Glomerular visceral epithelial cell (primary cell): Measurements from ENCODE around the gene CACNA2D4.
"Not testable (repeated sequence)": the region's sequence is repeated elsewhere in the genome, so short reads cannot be mapped to it uniquely, and the experiment has no call there.

Experiments used
- DNase-seq: peaks from one replicate; pipeline ENCODE4 v3.0.0-alpha.2; 2016; ENCODE audit errors: extremely low spot score

CACNA2D4 gene

DNA sequence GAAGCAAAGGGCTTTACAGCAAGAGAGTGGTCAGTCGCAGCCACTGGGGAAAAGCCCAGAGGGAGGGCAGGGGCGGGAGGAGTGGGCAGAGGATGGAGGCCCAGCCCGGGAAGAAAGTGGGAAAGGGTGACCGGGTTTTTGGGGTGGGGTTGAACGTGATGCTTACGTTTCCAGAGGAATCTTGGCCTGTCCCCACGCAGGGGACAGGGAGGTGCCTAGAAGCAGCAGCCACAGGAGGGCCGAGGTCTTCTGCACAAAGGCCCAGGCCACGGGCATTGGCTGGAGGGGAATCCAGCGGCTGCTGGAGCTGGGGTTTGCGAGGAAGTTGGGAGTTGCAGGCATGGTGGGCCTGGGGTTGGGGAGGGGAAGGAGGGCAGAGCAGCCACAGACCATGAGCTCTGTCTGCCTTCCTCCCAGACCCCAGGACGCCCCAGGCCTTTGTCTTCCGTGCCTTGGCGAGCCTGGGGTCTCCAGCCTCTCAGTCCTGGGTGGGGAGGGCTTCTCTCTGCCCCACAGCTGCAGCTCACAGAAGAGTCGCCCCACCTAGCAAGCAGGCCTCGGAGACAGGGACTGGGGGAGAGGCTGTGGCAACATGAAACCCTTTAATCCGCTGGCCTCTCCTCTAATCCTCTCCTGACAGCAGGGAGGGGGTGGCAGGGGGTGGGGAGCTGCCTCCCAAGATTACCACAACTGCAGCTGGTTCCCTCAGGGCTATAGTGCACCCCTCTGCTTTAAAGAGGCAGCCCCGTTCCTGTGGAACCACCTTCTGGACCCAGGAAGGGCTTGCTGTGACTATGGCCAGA lies at the start of gene CACNA2D4:
TSS of gene CACNA2D4 (minus strand) at position 572 of the 803 bp plus-strand sequence. CDS start at position 393, 179 bp downstream.
- DNase-seq = no peak

DNA sequence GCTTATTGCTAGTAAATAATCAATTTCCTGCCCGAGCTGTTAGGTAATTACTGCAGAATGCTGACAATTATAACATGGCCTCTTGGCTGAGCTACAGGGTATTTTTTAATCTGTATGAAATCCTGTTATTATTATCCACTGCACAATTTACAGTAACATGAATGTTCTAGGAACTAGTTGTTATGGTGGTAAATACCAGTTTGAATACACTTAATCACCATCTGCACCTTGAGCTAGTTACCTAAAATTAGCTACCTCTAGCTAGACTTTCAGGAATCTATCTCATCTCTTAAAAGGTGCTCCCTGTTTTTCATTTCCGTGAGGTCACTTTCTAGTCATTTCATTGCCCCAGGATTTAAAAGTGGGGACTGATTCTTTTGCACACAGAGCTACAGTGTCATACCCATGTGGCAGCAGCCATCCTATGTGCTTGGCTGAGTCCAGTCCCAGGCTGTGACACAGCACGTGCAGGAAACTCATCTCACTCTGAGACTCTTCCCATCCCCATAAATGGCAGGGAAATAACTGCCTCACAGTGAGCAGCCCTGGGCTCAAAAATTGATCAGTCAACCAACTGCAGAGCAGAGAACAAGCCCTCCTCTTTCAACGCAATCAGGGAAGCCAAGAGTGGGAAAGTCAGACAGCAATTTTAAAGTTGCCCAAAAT lies 48.2 kb upstream of the CACNA2D4 start:
- DNase-seq = no peak

DNA sequence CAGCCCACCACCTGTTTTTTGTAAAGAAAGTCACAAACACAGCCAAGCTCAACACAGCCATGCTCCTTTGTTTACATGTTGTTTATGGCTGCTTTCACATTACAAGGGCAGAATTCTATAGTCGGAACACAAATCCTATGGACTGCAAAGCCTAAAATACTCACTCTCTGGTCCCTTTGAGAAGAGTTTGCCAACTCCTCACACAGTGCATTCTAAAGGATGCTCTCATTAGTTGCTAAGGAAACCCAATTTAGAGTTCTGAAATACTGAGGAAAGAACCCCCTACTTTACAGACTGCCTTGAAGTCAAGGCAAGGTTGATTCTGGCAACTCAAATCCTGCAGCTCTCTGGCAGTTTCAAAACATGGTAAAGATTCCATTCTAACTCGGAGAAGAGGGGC lies 47.5 kb upstream of the CACNA2D4 start:
- DNase-seq = no peak

GRCh38 chr12:1962051-1963020 lies 43.9 kb upstream of the CACNA2D4 start:
- no peak for DNase-seq

GRCh38 chr12:1956716-1957115 lies 38.3 kb upstream of the CACNA2D4 start:
- no peak for DNase-seq

DNA sequence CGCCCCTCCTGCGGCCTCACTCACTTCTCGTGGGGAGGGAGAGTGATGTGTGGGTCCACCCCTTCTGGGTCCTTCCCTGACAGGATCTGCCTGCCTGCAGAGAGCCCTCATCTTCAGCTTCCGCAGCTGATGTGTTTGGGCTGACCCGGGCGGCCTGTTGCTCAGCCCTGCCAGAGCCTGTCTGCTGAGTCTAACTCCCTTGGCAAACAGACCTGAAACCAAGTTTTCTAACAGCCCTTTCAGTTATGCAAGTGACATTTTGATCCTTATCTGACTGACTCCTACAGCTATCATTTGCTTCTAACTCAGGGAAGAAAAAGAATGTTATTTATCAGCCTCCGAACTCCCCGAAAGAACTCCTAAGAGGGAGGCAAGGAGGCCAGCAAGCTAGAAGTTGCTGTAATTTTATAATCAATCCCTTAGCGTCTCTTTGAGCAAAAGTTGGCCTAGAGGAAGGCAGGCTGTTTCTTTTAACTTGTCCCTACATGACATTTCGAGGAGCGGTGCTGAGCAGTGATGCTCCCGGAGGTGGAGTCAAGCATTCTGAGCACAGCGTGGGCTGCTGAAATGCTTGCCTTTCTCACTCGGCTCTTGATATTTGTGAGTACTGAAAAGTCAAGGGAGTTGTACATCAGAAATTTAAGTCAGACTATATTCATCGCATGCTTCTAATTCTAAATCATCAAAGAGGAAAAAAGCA lies 31.5 kb upstream of the CACNA2D4 start:
- no peak for DNase-seq

DNA sequence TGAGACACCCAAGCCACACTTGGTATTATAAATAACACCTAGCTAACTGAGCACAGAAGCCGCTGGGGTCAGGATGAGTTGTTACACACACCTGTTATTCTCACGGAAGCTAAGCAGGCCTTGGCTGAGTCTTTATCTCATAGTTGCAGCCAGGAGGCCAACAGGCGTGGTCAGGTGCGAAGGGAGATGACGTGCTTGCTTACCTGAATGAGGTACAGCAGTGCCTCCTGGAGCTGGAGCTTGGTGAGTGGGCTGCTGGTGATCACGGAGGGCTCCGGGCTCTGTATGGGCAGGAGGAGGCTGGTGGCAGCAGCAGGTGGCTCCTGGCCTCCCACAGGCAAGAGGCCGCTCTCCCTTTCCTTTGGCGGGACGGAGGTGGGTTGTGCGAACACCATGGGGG lies 30.4 kb upstream of the CACNA2D4 start:
- DNase-seq = no peak

DNA sequence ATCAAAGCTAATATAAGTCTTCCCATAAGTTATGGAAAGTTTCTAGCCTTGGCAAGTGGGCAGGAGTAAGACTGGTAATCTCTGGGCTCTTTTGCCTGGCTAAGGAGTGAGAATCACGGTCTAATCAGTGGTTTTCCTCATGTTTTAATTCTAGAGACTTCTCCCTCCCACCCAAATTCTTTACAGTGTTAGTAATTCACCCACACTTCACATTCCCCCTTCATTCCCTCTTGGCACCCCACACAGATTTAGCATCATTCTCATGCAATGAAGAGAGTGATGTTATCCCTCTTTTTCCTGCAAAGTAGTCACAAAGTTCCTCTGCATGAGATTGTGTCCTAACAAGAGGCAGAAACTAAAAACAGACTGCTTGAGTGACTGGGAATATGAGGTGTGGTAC lies 28.6 kb upstream of the CACNA2D4 start:
- no peak for DNase-seq

DNA sequence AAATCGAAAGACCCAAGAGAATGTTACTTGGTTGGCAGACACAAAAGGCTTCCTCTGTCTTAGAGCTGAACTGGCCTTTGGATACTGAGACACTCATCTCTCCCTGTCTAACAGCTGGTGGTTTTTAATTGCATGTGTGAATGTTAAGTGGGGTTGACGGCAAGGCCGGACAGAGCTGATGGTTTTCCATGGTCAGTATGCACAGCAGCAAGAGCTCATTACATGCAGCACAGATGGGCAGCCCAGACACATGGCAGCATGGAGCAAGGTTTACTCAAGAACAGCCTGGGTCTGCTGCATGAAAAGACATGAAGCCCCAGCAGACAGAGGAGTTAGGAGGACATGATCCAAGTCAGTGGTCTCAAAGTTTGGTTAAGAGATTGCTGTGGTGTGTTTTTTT lies 27.8 kb upstream of the CACNA2D4 start:
- no peak for DNase-seq

GRCh38 chr12:1945502-1945901 lies 27.1 kb upstream of the CACNA2D4 start:
- not testable (repeated sequence) for DNase-seq

DNA sequence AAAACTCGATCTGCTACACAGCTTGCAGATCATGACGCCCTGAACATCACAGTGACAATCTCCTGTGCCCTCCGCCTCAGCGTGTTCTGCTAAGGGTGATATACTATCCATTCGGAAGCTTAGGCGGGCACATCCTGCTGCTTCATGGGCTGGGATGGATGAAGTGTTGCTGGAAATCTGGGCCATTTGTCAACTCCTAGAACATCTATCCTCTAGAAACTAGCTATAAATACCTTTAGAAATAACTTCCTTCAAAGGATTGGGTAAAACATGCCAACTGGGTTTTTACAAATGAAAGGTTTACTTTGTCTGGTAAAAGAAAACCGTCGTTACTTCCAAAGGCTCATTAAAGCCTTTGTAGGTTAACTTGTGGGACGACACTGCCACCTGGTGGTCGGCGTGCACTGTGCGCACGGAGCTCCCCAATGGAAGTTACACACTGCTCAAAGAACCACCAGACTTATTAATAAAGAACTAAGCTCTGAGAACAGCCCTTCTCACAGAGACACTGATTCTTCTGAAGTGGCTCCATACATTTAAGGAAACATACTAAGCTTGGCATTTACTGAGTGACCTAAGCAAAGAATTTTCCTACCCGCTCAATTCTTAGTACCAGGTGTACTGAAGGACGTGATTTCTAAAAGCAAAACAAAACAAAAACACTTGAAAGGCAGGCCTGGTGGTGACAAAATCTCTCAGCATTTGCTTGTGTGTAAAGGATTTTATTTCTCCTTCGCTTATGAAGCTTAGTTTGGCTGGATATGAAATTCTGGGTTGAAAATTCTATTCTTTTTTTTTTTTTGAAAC lies 21.6 kb upstream of the CACNA2D4 start:
- peak; percentile 76 for DNase-seq

GRCh38 chr12:1939331-1939730 lies 20.9 kb upstream of the CACNA2D4 start:
- DNase-seq = no peak

GRCh38 chr12:1937481-1938224 lies 19.2 kb upstream of the CACNA2D4 start:
- no peak for DNase-seq

- peak; percentile 60 for DNase-seq
Observed at GRCh38 chr12:1936406-1937320, 18.2 kb upstream of the CACNA2D4 start.

DNA sequence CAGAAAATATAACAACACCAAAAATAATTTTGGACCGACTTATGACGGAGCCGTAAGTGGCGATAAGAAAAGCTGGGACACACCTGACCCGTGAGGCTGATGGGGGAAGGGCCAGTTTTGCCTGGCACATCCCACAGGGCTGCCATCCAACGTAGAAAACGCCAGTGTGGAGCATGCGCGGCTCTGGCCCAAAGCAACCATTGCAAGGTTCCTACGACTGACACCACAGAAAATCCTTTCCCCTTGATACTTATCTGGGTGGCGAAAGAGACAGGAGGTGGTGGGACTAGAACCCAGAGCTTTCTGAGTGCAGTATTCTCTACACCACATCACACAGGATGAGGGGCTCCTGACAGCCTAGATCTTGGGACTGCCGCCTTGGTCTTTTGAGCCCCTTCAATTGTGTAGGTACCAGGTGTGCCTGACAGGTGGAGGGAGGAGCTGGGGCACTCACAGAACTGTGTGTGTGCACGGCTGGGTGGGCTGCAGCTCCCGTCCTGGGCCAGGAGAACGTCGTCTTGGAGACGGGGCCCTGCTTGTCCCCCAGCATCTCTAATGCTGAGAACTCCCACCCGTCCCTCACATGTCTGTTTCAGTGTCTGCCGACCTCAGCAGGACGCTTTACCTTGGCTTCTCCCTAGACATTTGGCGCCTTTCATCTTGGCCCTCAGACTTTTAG lies 17.4 kb upstream of the CACNA2D4 start:
- no peak for DNase-seq

- no peak for DNase-seq
Observed at GRCh38 chr12:1935242-1935641, 16.8 kb upstream of the CACNA2D4 start.

DNA sequence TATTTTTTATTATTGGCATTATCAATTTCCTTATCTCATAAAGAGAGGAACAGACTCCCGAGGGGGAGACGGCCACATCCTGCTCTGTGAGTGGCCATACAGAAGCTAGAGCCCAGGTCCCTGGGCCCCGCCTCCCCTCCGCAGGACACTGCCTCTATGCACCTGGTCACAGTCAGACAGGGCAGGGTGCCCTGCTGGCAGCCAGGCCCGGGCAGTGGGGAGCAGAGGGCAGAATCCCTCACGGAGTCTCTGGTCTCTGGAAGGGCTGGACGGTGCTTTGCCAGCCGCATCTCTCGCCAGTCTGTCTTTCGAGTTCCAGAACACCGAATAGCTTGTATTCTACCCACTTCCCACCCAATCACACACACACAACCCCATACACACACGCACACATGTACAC lies 16.4 kb upstream of the CACNA2D4 start:
- no peak for DNase-seq

- DNase-seq = no peak
Observed at GRCh38 chr12:1934068-1934467, 15.6 kb upstream of the CACNA2D4 start.
